BLaER1 treated with 17β-estradiol and CSF1 and Interleukin-3, amounts not matched to agents 10 nM and 100 nM (cell line): ENCODE measurements around the gene MACIR.

Experiments used
- H3K27ac ChIP-seq, 11 experiments: shearing (Covaris generic); formaldehyde crosslinking; 2 replicates each; pipeline ENCODE4 v1.8.1; 2022
- H3K27me3 ChIP-seq, 11 experiments: shearing (Covaris generic); formaldehyde crosslinking; 2 replicates each; pipeline ENCODE4 v1.8.1; 2022
- H3K36me3 ChIP-seq, 11 experiments: shearing (Covaris generic); formaldehyde crosslinking; 2 replicates each; pipeline ENCODE4 v1.8.1; 2022
- H3K4me1 ChIP-seq, 10 experiments: shearing (Covaris generic); formaldehyde crosslinking; 2 replicates each; pipeline ENCODE4 v1.8.1; 2022
- H3K4me2 ChIP-seq, 11 experiments: shearing (Covaris generic); formaldehyde crosslinking; 2 replicates each; pipeline ENCODE4 v1.8.1; 2022
- H3K4me3 ChIP-seq, 10 experiments: shearing (Covaris generic); formaldehyde crosslinking; 2 replicates each; pipeline ENCODE4 v1.8.1; 2022
- H3K9ac ChIP-seq, 11 experiments: shearing (Covaris generic); formaldehyde crosslinking; 2 replicates each; pipeline ENCODE4 v1.8.1; 2022
- H3K9me3 ChIP-seq, 11 experiments: shearing (Covaris generic); formaldehyde crosslinking; replicated peaks in 1 of 11; 2 replicates each; pipeline ENCODE4 v1.8.1; 2022
- H4K20me1 ChIP-seq, 11 experiments: shearing (Covaris generic); formaldehyde crosslinking; 2 replicates each; pipeline ENCODE4 v1.8.1; 2022
- Cebpa-rat ChIP-seq, 11 experiments: shearing (Covaris generic); IDR thresholded peaks; 2 replicates each; pipeline ENCODE4 v1.8.1; 2022

The MACIR gene

GRCh38 chr5:103223031-103223955, 35.3 kb upstream of the MACIR start:
- H3K27me3 ChIP-seq: no peaks in the 10 kb centered on the region
- no peak overlapping the region for H3K27ac ChIP-seq
- H3K36me3 ChIP-seq: no peaks in the 10 kb centered on the region
- no peak for TF ChIP-seq Cebpa-rat (IDR thresholded peaks at IDR 0.05)
- peaks cover 0 to 7% (median 2%) of the 10 kb centered on the region in 10 experiments; a peak in 4 of 20 replicates for H3K4me1 ChIP-seq
- no peak overlapping the region for H3K4me2 ChIP-seq
- H4K20me1 ChIP-seq: 0 out of 22 replicates have a peak, but pooled peaks cover 0 to 11% (median 0%) of the 10 kb centered on the region in 11 experiments
- H3K4me3 ChIP-seq: no peak overlapping the region
- H3K9ac ChIP-seq: no peak overlapping the region
- H3K9me3 ChIP-seq: peaks cover 0 to 7% (median 0%) of the 10 kb centered on the region in 11 experiments; a peak in 6 of 22 replicates

- peaks cover 0 to 5% (median 0%) of the 10 kb centered on the region in 11 experiments; a peak in 3 of 22 replicates for H3K9me3 ChIP-seq
- no peaks in the 10 kb centered on the region for H3K27me3 ChIP-seq
- H3K27ac ChIP-seq: peak overlapping the region in 5 of 11 experiments; percentile 5 to 39 (median 15); a peak in 5 of 22 replicates
- H3K4me1 ChIP-seq: peaks cover 0 to 10% (median 4%) of the 10 kb centered on the region in 10 experiments; a peak in 4 of 20 replicates
- H3K4me2 ChIP-seq: peak overlapping the region in 7 of 11 experiments; percentile 14 to 52 (median 37); a peak in 10 of 22 replicates
- H3K4me3 ChIP-seq: no peak overlapping the region
- peak overlapping the region in 1 of 11 experiments; percentile 16; a peak in 1 of 22 replicates for H3K9ac ChIP-seq
- no peaks in the 10 kb centered on the region for H3K36me3 ChIP-seq
- H4K20me1 ChIP-seq: 0 out of 22 replicates have a peak, but pooled peaks cover 0 to 11% (median 0%) of the 10 kb centered on the region in 11 experiments
- no peak for TF ChIP-seq Cebpa-rat (IDR thresholded peaks at IDR 0.05)
These were observed 34.3 kb upstream of the MACIR start for GRCh38 chr5:103224118-103224893.

- 0 out of 22 replicates have a peak, but pooled peaks cover 0 to 11% (median 0%) of the 10 kb centered on the region in 11 experiments for H4K20me1 ChIP-seq
- H3K27me3 ChIP-seq: no peaks in the 10 kb centered on the region
- no peak for TF ChIP-seq Cebpa-rat (IDR thresholded peaks at IDR 0.05)
- no peaks in the 10 kb centered on the region for H3K36me3 ChIP-seq
- H3K27ac ChIP-seq: no peak overlapping the region
- H3K9ac ChIP-seq: no peak overlapping the region
- H3K4me3 ChIP-seq: no peak overlapping the region
- peaks cover 0 to 5% (median 0%) of the 10 kb centered on the region in 11 experiments; a peak in 2 of 22 replicates for H3K9me3 ChIP-seq
- H3K4me2 ChIP-seq: no peak overlapping the region
- peaks cover 0 to 10% (median 4%) of the 10 kb centered on the region in 10 experiments; a peak in 4 of 20 replicates for H3K4me1 ChIP-seq
These were observed 33.7 kb upstream of the MACIR start for GRCh38 chr5:103224894-103225246.

GRCh38 chr5:103228061-103228460, 30.5 kb upstream of the MACIR start:
- peaks cover 0 to 10% (median 4%) of the 10 kb centered on the region in 10 experiments; a peak in 4 of 20 replicates for H3K4me1 ChIP-seq
- no peaks in the 10 kb centered on the region for H3K36me3 ChIP-seq
- no peak overlapping the region for H3K27ac ChIP-seq
- no peak overlapping the region for H3K4me3 ChIP-seq
- H3K9ac ChIP-seq: no peak overlapping the region
- TF ChIP-seq Cebpa-rat (IDR thresholded peaks at IDR 0.05): no peak
- H4K20me1 ChIP-seq: 0 out of 22 replicates have a peak, but pooled peaks cover 0 to 11% (median 0%) of the 10 kb centered on the region in 11 experiments
- no peaks in the 10 kb centered on the region for H3K27me3 ChIP-seq
- no peak overlapping the region for H3K4me2 ChIP-seq
- peaks cover 0 to 5% (median 0%) of the 10 kb centered on the region in 11 experiments; a peak in 2 of 22 replicates for H3K9me3 ChIP-seq

- Histone ChIP-seq H3K4me3 (no peak overlapping the region), H3K27me3 (no peaks in the 10 kb centered on the region), H3K9me3 (peaks cover 0 to 5% (median 0%) of the 10 kb centered on the region in 11 experiments; a peak in 2 of 22 replicates), H3K4me2 (no peak overlapping the region), H3K9ac (no peak overlapping the region), H3K36me3 (no peaks in the 10 kb centered on the region), H3K27ac (no peak overlapping the region), H4K20me1 (0 out of 22 replicates have a peak, but pooled peaks cover 0 to 8% (median 0%) of the 10 kb centered on the region in 11 experiments), H3K4me1 (peaks cover 0 to 10% (median 4%) of the 10 kb centered on the region in 10 experiments; a peak in 4 of 20 replicates)
- no peak for TF ChIP-seq Cebpa-rat (IDR thresholded peaks at IDR 0.05)
These were observed 30.0 kb upstream of the MACIR start for GRCh38 chr5:103228588-103228987.

GRCh38 chr5:103232393-103232999, 26.1 kb upstream of the MACIR start:
- TF ChIP-seq Cebpa-rat (IDR thresholded peaks at IDR 0.05): no peak
- H3K27me3 ChIP-seq: no peaks in the 10 kb centered on the region
- H3K36me3 ChIP-seq: no peaks in the 10 kb centered on the region
- H3K27ac ChIP-seq: no peak overlapping the region
- no peak overlapping the region for H3K9ac ChIP-seq
- peaks cover 0 to 5% (median 0%) of the 10 kb centered on the region in 11 experiments; a peak in 2 of 22 replicates for H3K9me3 ChIP-seq
- H4K20me1 ChIP-seq: no peaks in the 10 kb centered on the region
- 0 out of 20 replicates have a peak, but pooled peaks cover 0 to 5% (median 0%) of the 10 kb centered on the region in 10 experiments for H3K4me1 ChIP-seq
- H3K4me2 ChIP-seq: no peak overlapping the region
- no peak overlapping the region for H3K4me3 ChIP-seq

GRCh38 chr5:103234239-103234975, 24.2 kb upstream of the MACIR start:
- Histone ChIP-seq H3K4me1 (no peaks in the 10 kb centered on the region), H3K9ac (no peak overlapping the region), H3K27me3 (no peaks in the 10 kb centered on the region), H3K27ac (no peak overlapping the region), H3K4me2 (no peak overlapping the region), H3K4me3 (no peak overlapping the region), H4K20me1 (no peaks in the 10 kb centered on the region), H3K36me3 (no peaks in the 10 kb centered on the region), H3K9me3 (peaks cover 0 to 9% (median 4%) of the 10 kb centered on the region in 11 experiments; a peak in 11 of 22 replicates)
- TF ChIP-seq Cebpa-rat (IDR thresholded peaks at IDR 0.05): no peak

- no peak overlapping the region for H3K9ac ChIP-seq
- H3K9me3 ChIP-seq: peaks cover 0 to 18% (median 10%) of the 10 kb centered on the region in 11 experiments; a peak in 15 of 22 replicates
- H3K27ac ChIP-seq: no peak overlapping the region
- no peaks in the 10 kb centered on the region for H3K4me1 ChIP-seq
- H3K4me2 ChIP-seq: no peak overlapping the region
- no peak overlapping the region for H3K4me3 ChIP-seq
- no peaks in the 10 kb centered on the region for H4K20me1 ChIP-seq
- TF ChIP-seq Cebpa-rat (IDR thresholded peaks at IDR 0.05): no peak
- no peaks in the 10 kb centered on the region for H3K27me3 ChIP-seq
- no peaks in the 10 kb centered on the region for H3K36me3 ChIP-seq
These were observed 22.7 kb upstream of the MACIR start for GRCh38 chr5:103235891-103236290.
